ENCODE data around the gene GTF2H4.
A peak's percentile ranks its signal among the peaks of the same experiment; 100 is the strongest.
"Not testable (repeated sequence)": the region's sequence is repeated elsewhere in the genome, so short reads cannot be mapped to it uniquely, and the experiment has no call there.

Gene GTF2H4

DNA sequence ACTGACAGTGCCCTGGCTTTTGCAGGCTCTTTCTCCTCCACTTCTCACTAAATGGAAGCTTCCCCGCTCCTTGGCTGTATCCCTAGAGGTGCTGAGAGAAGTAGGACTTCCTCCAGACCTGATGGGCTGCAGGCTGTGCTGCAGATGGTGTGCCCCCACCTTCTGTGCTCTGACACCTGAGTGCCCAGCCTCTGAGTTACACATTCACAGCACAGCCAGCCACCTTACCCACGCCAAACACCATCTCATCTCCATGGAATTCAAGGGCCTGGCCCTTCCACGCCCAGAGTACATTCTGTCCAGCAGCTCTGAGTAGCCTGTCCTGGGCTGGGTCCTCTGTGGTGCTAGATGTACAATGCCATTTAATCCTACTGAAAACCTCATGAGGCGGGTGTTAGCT, 18.6 kb downstream of the GTF2H4 start:
- no peak for DNase-seq

DNA sequence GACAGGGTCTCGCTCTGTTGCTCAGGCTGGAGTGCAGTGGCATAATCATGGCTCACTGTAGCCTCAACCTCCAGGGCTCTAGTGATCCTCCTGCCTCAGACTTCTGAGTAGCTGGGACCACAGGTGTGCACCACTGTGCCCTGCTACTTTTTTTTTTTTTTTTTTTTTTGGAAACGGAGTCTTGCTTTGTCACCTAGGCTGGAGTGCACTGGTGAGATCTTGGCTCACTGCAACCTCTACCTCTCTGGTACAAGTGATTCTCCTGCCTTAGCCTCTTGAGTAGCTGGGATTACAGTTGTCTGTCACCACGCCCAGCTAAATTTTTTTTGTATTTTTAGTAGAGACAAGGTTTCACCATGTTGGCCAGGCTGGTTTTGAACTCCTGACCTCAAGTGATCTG, 19.1 kb downstream of the GTF2H4 start:
- not testable (repeated sequence) for DNase-seq

DNA sequence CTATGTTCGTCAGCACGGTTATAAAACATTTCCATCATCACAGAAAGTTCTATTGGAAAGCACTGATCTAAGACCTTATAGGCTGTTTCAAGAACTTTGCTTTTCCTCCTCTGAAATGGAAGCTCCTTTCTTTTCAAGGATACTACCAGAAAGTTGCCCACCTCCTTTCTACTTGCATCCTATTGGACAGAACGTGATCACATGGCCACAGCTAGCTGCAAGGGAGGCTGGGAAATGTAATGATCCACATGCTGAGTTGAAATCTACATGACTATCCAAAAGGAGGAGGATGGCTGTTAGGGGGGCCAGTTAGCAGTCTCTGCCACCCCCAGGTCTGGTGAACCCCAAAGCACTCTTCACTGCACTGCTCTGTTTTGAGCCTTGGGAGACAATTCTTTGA, 20.7 kb downstream of the GTF2H4 start:
- DNase-seq, result no peak

DNA sequence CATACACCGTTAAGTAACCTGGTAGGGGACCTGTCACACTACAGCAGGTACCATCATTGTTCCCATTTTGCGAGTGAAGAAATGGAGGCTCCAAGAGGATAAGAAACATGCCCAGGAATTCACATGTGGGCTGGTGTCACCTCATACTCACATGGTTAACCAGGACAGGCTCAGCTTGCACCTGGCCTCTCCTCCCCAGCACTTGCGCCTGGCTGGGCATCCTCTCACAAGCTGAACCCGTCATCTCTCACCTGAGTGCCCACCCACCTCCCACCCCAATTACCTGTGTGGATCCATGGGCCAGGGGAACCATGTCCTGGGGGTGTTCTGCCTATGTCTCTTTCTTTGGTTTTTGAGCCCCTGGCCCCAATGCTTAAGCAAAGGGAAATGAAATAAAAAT, 22.5 kb downstream of the GTF2H4 start:
- no peak for DNase-seq

DNA sequence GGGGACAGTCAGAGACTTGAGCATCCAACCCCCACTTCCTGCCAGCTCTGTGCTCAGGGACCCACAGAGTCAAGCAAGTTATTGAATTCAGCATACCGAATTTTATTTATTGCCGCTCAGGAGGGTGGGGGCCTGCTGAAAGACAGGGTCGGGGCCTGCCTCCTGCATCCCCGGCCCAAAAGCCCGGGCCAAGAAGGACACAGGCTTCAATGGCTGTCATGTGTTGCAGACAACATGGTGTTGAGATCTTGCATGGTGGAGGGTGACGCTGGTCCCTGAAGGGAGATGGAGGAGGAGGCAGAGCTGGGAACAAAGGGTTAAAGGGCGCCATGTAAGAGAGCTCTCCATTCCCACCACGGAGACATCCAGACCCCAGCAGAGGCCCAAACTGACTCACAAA, 23.3 kb downstream of the GTF2H4 start:
- DNase-seq, result no peak

DNA sequence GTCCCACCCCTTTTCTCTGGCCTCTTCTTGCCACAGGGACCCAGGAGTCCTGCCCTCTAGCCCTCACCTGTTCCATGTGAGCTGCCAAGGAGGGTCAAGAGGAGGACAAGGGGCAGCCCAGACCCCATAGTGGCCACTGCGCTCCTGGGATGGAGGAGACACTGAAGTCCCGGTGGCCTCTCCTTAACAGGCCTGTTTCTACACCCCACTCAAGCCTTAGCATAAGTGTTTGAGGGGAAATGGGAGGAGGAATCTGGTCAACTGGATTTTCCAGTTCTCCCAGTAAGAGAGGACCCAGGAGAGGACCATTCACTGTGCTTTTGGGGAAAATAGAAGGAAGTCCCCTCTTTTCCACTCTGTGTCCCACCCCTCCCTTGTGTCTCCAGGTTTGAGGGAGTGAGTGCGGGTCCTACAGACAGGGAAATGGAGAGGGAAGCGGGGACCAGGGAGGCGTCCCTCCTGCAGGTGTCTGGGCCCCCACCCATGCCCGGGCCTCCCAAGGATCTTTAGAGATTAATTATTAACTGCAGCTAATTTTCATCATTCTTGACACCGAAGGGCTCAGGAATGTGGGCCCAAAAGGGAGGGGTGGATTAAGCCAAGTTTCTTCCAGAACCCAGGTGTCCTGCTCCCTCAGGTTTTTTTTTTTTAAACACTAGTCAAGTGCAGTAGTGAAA, 24.1 kb downstream of the GTF2H4 start, which contains the start of gene SFTA2:
TSS of gene SFTA2 (minus strand) at position 202 of the 677 bp plus-strand sequence. CDS start at position 128, 74 bp downstream.
- DNase-seq, result no peak

DNA sequence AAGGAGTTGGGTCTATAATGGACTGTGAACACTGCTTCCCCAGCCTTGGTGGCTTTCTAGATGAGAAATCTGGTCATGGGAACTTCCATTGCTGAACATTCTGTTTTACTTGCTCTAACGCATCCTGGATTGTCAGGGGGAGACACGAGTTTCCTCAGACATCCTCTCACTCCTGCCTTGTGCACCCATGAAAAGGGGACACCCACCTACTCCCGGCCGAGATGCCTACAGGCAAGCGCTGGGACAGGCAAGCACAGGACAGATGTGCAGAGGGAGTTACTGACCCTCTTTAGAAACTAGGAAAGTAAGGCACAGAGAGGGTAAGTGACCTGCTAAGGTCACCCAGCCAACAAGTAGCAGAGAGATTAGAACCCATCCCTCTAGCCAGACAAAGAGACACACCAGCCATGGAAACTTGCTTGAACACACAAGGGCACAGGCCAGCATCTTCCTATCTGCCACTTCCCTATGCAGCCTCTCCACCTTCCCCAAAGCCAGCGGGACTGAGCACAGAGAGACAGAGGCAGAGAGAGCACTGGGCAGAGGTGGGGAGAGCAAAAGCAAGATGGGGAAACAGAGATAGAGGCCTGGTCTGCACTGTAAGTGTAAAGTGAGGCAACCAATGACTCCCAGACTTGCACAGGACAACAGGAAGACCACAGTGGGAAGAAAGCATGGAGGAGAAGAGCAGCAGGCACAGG, 24.8 kb downstream of the GTF2H4 start:
- no peak for DNase-seq

DNA sequence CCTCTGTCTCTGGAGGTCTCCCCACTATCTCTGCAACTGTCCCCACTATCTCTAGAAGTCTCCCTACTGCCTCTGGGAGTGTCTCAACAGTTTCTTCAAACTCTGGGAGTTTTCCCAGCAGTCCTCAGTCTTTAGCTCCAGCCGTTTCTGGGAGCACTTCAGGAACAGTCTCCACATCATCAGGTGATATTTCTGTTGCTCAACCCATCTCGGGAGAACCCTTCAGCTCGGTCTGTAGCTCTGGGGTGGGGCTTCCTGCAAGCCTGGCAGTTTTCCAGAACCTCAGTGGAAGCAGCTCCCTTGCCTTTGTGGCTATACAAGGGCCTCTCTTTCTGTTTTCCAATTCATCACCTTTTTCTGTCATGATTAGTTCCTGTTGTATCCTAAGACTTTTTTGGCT, 27.0 kb downstream of the GTF2H4 start:
- DNase-seq, result no peak

DNA sequence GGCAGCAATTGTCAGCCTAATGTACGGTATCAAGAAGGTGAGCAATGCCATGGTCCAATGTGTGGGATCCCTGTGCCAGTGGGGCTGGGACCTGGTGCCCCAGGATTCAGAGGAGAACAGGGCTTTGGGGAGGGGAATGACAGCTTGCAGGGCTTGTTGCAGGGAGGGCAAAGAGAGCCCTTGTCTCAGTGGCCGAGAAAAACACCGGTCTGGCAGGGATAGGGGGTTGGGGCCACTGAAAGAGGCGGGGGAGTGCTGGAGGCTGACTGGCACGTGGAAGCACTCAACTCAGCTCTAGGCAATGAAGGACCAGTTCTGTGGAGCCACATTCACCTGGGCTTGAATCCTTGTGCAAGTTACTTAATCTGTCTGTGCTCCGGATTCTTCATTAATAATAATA, 29.3 kb downstream of the GTF2H4 start:
- DNase-seq, result no peak

DNA sequence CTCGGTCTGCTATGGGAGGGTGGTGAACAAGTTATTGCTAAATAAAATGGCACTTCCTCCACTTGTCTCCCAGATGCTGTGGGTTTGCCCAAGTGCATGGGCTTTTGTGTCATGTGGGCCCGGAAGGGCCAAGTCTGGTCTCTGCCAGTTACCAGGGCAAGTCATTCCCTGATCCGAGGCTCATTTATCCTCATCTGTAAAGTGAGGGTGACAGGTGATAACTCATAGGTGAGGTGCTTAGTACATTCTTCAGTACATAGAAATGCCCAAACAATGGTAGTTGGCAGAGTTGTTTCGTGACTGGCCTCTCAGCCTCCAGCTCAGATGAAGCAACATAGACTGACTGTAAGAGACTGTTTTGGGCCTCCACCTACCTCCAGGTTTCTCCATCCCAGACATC, 30.7 kb downstream of the GTF2H4 start:
- no peak for DNase-seq

DNA sequence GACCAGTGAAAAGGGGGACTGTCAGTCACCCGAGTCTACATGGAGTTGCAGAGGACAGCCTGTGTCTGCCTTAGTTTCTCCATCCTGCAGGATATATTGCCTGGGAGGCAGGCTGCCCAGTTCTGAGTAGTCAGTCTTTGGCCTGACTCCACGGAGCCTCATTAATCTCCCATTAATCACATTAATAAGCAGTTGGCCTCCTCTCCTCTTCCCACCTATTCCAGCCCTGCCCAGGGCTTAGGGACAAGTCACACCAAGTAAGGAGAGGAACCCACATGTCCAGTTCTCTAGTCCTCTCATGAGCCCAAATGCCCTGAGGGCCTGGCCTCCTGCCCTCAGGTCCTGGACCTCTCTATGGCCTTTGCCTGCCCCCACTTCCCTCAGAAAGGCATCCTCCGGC, 31.5 kb downstream of the GTF2H4 start:
- no peak for DNase-seq

DNA sequence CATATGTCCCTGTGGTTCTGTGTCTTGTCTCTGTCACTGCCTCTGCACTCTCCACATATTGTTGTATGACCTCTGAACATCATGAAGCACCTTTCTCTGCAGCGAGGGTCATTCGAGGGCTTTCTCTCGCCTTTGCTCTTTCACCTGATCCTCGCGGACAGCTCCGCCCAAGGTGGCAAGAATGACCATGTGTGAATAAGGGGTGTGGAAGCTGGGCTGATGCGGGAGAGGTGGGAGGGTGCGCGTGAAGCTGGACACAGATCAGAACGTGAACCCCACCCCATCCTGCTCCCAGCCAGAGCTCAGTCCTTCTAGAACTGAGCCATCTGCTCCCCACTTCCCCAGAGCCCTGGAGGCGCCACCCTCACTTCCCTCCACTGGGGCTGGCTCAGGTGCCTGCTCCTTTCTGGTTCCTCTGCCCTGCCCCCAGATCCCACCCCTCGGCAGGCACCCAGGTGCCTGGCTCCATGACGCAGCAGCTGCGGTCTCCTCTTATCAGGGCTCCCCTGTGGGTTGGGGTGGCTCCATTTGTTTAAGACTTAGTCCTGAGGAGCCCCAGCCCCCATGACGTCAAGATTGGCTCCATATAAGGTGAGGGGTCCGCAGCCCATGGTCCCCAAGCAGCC, 32.5 kb downstream of the GTF2H4 start, which contains the start of gene MUCL3:
TSS of gene MUCL3 (plus strand) at position 613 of the 626 bp plus-strand sequence. CDS start 27 bp downstream, outside the sequence.
- no peak for DNase-seq

DNA sequence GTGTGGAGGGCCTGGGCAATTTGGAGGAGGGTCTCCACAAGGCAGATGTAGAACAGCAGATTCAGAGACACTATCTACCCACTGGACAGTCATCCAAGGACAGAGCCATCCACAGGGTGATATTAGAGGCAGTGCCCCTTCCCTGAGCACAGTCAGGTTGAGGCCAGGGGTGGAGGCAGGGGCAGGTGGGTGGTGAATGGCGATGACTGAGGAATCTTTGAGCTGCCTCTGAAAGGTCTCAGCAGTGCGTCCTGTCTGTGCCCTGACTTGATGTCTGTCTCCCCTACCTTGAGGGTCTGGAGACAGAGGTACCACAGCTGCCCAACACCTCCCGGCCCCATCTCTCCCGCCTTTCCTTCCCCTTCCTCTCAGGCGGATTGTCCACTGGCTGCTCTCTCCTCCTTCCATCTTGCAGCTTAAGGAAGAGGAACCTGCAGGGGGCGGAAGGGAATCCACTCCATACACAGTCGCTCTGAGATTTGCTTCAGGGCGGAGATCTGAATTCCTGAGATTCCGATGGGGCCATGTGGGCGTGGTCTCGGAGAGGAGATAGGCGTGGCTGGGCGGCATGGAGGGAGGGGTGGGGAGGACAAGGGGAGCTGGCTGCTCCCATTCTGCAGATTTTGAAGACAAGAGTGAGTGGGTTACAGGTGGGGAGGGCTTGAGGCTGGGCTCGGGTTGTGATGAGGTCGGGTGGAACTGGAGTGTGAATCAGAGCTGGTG, 34.5 kb downstream of the GTF2H4 start:
- peak; percentile 89 for DNase-seq

DNA sequence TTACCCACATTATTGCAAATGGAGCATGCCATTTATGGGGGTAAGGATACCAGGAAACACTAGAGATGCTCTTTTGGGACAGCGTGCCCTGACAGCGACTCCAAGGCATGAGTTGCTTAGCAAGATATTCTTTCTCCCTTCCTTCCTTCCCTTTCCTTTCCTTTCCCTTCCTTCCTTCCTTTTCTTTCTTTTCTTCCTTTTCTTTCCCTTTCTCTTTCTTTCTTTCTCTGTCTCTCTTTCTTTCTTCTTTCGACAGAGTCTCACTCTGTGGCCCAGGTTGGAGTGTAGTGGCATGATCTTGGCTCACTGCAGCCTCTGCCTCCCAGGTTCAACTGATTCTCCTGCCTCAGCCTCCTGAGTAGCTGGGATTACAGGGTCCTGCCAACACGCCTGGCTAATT, 36.0 kb downstream of the GTF2H4 start:
- DNase-seq, result no peak

DNA sequence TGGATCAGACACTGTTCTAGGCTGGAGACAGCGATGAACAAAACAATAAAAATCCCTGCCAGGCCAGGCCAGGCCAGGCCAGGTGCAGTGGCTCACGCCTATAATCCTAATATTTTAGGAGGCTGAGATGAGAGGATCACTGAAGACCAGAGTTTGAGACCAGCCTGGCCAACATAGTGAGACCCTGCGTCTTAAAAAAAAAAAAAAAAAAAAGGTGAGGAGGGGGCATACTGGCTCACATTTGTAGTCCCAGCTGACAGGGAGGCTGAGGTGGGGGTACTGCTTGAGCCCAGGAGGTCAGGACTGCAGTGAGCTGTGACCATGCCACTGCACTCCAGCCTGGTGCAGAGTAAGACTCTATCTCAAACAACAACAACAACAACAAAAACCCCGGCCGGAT, 37.3 kb downstream of the GTF2H4 start:
- no peak for DNase-seq

DNA sequence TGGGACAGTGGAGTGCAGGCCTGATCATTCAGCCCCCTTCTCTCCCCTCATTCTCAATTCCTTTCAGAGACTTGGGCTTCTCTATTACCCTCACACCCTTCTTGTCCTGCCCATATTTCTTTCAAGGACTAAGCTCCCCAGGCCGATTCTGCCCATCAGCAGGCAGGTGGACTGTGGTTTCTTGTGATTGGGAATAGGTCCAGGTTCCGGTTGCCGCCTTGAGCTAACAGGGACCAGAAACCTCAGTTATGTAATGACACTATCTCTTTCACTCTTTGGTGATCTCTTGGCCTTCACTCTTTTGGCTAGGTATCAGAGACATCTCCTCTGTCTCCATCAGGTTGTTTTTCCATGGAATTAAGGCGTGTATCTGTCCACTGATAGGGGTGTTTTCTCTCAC, 39.2 kb downstream of the GTF2H4 start:
- no peak for DNase-seq

DNA sequence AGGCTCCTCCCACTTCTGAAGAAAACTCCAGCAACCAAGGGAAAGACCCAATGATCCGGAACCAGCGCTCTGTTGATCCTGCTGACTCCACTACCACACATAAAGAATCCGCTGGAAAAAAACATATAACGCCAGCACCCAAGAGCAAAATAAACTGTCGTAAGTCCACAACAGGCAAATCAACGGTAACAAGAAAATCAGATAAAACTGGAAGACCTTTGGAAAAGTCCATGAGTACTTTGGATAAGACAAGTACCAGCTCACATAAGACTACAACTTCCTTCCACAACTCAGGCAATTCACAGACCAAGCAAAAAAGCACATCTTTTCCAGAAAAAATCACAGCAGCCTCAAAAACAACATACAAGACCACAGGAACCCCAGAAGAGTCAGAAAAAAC, 40.8 kb downstream of the GTF2H4 start:
- no peak for DNase-seq

DNA sequence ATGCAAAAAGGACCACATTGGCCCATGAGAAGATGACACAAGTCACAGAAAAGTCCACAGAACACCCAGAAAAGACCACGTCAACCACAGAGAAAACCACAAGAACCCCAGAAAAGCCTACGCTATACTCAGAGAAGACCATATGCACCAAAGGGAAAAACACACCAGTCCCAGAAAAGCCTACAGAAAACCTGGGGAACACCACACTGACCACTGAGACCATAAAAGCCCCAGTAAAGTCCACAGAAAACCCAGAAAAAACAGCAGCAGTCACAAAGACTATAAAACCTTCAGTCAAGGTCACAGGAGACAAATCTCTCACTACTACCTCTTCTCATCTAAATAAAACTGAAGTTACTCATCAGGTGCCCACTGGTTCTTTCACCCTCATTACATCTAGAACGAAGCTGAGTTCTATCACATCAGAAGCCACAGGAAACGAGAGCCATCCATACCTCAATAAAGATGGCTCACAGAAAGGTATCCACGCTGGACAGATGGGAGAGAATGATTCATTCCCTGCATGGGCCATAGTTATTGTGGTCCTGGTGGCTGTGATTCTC, 44.0 kb downstream of the GTF2H4 start:
- DNase-seq, result no peak

DNA sequence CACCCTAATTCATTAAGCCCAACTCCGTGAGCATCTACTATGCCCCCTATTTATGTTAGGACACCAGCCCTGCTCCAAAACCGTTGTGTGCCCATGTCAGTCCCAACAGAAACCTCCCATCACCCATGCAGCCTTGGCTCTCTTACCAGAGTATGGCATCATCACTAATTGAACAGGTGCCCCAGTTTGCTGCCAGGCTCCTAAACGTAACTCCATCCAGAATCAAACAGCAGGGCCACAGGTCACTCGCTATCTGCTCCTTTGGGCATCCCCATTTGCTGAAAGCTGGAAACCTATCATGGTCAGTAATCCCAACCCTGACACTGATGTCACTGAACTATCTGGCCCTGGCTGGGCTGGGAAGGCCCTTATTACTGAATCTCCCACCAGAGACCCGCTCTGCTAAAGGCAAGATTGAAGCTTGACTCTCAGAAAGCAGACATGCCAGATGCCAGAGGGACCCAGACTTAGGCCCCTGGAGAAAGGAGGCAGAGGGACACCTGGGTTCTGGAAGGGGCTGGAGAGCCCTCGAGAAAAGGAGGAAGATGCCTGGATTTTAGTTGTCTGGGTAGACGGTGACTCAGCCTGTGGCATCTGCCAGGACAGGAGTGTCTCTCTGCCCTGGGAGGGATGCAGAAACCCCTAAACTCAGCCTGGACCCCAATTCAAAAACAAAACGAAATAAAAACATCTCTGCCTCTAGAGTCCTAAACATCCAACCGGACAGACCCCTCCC, 46.8 kb downstream of the GTF2H4 start:
- no peak for DNase-seq

DNA sequence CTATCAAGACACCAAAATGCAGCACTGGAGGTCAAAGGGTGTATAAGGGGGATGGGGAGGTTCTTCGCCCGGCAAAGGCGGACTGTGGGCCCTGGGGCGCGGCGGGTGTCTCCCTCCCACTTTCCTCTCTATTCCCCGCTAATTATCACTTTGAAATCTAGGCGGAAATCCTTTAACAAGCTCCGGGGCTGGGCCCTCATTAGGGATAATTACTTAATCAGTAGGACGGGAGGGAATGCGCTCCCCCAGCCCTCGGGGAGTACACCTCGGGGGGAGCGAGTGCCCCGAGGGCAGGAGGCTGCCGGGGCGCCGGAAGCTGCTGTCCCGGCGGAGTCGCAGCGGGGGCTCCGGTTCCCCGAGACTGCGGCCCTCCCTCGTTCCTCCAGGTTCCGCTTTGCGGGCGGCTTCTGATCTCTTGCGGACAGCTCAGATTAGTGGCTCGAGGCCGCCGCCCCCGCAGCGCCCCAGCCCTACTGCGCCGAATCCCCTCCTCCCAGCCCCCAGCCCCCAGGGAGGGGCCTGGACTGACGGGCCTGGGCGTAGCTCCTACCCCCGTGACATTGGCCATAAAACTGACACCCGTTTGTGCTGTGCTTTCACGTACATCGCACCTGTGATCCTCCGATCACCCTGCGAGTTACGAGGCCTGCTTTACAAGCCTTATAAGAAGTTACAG, 47.5 kb downstream of the GTF2H4 start:
- peak; percentile 30 for DNase-seq

DNA sequence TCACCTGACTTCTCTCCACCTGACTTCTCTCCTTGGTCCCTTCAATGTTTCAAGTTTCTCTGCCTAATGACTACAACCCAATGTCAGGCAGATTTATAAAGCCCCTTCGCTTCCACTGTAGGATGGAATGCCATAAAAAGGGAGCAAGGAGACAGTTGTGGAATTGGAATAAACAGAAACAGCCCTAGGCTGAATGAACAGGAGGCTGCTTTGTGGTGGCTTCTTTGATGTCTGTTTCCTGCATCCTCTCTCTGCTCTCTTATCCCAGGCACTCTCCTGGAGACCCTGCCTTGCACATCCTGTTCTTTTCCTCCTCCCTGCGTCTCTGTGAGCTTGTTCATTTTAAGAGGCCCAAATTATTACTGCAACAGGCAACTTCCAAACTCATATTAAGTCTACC, 49.7 kb downstream of the GTF2H4 start:
- no peak for DNase-seq
